HG02970 (cell line): Measurements from ENCODE around the gene FMNL3.
A peak's percentile ranks its signal among the peaks of the same experiment; 100 is the strongest.

ENCODE experiments used
- ATAC-seq: cut with Tn5 transposase; IDR thresholded peaks from one replicate; pipeline ENCODE4 v1.9.1; 2021; ENCODE audit warnings: mild to moderate bottlenecking, moderate library complexity, moderate number of reproducible peaks; ENCODE audit not compliant: unreplicated experiment, low FRiP score

The FMNL3 gene

DNA sequence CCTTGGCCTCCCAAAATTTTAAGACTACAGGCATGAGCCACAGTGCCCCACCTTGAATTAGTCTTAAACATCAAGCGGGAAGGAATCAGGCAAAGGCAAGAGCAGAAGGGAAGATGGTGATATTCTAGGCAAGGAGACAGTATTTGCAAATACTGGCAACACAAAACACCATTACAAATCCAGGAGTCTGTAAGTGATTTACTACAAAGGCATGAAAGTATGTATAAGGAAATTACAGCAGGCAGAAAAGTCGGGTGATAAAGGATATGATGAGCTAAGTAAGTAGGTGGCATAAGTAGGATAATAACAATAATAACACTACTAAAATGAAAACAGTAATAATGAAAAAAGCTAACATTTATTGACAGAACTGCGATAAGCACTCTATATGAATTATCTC lies 28.5 kb downstream of the FMNL3 start:
- ATAC-seq: no peak

DNA sequence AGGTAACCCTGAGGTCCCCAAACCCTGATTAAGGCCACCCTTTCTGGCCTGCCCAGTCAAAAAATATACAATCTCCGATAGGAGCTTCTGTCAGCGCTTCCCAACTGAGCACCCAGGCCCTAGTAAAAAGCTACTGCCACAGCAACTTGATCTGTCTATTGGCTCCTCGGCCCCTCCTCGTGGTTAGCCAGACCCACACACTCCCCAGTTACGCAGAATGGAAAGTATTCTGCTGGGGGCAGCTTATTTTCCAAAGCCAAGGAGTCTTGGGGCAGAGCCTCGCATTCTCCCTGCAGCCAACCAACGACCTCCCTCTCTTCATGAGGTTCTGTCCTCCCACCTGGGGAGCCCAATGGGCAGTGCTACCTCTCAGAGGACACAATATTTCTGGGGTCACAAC lies 32.1 kb downstream of the FMNL3 start:
- ATAC-seq: no peak

DNA sequence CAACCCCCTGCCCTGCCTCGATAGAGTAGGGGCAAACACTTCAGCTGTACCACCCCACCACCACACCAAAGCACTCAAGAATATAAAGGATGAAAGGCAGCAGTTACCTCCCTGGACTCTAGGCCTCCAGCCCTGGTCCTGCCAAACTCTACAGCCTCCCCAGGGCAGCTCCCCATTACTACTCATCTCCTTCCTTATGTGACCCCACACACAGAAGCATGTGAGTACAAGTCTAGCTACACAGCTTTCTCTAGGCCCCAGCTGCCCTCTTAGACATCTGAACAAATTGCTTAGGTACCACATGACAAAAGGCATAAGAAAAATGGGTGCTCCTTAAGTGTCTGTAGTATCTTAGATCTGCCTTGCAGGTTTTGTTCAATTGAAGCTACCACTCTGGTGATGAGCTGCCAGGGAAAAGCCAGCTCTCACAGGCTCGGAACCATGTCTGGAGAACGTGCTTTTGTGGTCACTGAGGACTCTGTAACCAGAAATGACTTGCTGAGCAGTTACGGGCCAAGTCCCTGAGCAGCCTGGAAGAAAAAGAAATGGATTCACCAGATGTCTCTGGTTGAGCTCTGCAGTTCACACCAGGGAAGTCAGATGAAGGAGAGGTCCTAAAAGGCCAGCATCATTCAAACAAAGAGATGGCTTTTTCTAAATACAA lies 32.8 kb downstream of the FMNL3 start:
- ATAC-seq: no peak

DNA sequence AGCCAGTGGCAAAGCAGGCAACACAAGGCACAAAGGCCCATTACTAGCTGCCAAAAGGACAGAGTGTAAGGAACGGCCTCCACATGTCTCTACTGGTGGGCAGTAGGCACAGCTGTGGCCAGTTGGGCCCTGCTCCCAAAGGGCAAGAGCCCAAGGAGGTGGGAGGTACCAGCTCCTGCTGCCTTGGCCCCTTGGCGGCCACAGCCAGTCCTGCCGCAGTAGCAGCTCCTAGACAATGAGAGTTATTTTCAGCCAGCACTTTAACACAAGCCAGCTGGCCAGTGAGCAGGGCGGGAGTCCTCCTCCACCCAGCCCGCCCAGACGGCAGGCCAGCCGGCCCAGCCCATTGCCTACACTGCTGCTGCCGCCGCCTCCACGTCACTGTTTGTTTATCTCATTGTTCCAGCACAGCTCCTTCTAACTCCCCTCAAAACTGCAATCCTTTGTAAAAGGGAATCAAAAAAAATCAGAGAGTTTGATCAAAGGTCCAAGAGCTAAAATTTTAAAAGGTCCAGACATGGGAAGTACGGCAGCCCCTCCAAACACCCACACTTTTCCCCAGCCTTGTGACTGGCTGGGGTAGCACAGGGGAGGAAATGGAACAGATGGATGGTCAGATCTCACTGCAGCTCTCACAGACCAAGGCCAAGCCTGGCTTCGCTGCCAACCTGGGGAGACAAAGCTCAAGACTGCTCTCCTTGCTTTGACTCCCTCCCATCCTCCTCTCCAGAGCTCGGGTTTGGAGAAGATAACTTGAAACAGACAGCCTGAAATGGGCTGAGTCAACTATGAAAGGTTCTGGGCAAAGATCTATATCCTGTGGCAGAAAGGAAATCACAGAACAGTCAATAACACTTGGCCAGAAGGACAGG lies 33.5 kb downstream of the FMNL3 start:
- ATAC-seq: no peak

DNA sequence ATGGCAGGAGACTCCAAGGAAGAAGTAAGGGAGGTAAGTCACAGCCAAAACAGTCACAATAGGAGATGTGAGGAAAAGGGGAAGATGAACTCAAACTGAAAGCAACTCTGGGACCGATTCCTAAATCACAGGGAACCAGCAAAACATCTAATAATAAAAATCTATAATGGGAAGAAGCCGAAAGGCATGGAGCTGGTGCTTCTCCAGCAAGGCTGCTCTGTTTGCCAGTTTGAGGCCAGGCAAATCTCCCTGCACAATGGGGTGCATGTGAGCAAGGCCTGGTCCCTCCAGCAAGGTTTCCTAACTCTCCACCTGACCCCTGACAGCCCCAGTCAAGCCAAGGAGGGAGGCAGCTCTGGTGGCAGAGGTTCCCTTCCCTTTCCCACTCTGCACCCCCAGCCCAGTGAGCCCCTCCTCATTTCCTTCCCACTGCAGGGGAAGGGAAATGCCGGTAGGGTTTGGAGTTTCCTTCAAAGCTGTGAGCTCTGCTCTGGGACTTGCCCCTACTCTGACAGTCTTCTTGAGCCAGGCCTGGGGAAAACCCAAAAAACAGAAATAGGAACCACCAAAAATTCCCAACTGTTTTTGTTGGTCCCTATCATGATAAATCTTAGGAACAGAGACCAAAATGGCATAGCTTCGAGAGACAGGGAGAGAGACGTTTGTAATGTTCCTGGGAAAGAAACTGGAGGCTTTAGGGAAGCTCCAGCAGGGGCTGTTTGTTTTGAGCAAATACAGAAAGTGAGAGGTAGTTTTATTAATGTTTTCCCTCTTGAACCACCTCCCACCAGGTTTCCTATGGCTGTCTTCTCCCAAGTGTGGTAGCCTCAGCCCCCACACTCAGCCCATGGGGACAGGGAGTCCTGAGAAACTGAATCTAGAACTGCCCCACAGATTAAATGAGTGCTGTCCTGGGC lies 34.6 kb downstream of the FMNL3 start:
- no peak for ATAC-seq

DNA sequence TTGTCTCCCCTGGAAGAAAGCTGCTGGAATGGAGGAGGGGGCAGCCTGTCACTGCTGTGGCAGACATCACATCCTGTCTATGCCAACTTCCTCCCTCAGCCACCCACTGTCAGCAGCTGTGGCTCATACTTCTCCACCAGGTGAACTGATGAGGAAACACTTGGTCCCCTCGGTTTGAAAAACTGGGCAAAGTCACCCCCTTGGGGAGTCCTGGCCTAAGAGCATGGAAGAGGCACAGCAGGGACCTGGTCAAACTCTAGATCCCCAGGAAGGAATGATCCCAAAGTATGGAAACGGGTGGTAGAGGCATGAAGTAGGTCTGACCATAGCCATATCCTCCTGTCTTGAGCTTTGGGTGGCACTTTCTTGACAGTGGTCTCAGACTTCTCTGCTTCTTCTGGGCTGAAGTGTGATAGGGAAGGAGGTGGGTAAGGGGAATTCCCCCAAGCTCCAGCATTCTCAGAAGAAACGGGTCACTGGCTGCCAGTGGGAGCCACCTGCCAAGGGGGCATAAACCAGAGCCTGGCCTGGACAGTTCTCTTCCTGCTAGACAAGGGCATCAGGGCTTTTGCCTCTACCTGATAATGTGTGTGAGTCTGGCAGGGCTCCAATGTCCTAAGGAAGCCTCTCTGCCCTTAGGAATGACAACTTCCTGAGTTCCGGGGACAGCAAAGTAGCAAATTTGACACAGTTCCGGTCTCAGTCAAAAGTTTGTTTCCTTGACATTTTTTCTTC lies 36.0 kb downstream of the FMNL3 start:
- no peak for ATAC-seq

DNA sequence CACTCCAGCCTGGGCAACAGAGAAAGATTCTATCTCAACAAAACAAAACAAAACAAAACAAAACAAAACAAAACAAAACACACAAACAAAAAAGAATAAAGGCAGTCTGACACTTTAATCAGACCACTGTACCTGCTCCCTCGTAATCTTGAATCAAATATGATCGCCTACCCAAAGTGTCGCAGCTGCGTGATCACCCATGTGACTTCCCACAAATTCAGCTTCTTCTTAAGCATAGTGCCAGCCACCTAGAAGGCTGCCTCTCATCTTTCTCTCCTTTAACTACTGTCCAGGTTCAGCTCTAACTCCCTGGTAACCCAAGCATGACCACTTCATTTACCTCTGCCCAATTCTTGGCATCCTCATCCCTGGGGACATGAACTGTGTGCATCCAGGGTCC lies 37.4 kb downstream of the FMNL3 start:
- ATAC-seq: no peak

DNA sequence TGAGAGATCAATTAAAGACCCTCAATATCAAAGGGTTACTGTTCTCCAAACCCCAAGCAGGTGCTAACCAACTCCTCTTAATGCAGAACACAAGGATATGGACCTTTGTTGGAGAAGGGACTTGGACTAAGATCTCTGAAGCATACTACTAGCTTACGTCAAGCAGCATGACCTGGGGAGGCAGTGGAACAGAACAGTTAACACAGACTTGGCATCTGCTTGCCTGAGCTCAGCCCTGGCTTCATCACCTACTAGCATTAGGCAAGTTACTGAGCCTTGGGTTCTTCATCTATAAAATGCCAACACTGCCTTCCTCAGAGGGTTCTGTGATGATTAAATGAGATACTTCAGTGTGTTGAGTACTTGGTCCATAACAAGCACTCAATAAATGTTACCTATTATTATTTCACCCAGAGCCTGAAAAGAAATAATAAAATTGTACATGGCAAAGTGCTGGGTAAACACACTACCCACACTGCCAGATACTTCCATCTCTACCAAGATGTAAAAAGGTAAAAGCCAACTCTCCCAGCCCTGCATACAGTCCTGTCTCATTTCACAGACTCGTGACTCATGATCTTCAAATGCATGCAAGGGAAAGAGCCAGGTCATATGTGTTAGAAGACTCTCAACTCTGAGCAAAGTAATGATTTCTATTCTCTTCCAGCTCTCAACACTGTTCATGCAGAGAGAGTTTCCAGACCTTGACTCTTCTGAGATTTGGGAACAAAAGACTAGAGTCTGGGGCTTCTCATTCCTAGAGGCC lies 39.7 kb downstream of the FMNL3 start:
- ATAC-seq: no peak

DNA sequence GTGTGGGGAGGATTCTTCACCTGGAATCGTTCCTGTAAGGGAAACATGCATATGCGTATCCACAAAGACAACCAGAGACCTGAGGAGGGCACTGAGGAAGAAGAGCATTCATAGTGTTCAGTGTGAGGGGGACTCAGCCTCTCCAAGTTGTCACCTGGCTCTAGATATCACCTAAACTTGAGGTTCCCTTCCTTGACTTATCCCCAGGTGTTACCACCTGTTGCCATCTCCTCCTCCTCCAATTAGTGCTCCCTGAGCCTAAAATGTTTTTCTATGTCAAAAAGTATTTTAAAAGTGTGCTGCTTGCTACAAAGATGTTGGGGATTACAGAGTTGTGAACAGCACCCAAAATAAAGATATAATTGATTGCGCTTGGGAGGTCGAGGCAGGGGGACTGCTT lies 41.0 kb downstream of the FMNL3 start:
- no peak for ATAC-seq

DNA sequence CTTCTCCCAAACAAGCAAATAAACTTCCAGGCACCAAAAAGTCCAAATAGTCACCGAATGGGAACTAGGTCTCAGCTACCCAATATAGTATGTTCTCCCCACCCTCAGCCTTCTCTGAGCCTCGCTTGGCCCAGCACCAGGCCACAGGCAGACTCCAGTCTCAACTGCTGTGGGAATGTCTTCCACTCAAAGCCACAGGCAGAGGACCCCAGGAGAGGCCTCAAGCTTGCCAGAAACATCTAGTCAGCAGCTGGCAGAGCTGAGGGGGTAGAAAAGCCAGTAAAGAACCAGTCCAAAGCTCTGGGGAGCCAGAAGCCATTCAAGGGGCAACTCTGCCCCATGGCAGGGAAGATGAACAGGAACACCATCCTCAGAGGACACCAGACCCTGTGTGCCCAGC lies 41.8 kb downstream of the FMNL3 start:
- no peak for ATAC-seq

DNA sequence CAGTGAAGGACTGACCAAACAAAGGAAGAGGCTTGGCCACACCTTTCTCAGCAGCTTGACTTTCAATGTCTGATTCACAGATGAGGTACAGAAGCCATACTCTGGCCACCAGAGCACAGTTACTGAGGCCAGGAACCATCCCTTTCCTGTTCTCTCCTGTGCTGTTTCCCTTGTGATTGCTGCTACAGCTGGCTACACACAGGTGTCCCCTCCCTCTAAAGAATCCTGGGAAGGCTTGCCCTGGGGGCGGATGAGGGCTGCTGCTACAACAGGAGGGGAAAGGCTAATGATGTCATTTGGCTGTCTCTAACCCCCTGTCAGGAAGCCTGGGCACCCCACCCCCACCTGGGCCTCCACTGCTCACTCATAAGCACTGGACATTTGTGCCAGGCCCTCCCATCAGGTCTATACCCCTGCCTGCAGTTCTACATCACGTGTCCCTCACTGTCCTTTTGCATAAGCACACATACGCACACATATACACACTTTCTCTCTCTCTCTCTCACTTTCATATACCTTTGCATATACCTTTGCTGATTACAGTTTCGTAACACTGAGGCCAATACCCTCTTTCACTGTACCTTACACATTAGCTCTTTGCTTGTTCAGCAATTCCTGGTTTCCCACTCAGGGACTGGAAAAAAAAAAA lies 42.5 kb downstream of the FMNL3 start:
- no peak for ATAC-seq

DNA sequence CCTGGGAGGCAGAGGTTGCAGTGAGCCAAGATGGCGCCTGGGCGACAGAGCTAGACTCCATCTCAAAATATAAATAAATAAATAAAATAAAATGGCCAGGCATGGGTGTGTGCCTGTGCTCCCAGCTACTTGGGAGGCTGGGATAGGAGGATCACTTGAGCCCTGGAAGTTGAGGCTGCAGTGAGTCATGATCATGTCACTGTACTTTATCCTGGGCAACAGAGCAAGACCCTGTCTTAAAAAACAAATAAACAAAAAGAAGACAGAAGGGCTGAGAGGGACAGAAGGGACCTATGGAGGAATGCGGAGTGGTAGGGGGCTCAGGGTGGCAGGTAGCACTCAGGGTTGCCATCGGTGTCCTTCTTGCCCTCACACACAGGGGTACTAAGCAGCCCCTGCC lies 43.0 kb downstream of the FMNL3 start:
- no peak for ATAC-seq

DNA sequence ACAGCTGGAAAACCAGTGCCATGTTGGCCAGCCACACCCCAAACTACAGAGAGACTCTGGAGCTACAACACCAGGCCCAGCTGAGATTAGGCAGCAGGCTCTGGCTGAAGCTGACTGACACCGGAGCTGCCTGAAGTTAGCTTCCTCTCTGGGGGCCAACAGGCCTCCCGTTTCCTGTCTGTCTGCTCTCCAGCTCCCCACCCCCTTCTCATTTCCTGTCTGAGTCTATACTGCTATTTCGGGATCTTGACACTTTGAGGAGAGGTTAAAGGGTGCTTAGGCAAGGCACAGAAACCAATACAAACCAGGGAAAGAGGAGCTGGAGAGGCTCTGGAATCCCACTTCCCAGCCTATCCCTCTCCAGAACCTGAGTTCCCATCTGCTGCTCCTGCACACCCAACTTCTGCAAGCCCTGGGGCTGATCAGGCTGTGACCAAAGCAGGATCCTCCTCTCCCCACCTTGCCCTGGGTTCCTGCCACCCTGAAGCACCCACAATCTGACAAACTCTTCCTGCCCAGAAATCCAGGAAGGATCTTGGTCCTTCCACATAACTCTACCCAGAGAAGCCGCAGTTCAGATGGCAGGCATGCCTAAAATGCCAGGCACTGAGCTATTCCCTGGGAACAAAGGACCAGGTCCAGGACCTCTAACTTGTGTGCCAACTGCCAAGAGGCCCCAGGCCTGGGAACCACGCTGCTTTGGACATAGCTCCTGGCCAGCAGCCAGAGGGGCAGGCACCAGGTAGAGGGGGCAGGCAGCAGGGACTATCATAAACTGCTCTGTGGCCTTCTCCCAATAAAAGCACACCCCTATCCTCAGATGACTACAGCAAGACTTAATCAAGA lies 44.0 kb downstream of the FMNL3 start:
- ATAC-seq: peak; percentile 42

DNA sequence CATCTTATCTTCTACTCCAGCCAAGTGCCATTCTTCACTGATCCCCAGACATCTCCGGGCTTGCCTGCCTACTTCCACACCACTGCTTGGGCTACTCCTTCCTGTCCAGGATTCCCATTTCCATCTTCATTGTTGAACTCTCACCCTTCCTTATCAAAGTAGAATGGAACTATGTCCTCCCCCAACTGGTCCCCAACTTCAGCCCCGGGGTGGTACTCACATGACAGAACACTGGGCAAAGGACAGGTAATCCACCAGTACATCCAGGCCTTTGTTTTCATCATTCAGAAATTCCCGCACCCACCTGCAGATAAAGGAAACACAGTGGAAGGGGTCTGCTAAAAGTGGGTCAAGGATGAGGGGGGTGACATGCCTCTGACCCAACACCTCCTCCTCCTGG lies 45.5 kb downstream of the FMNL3 start:
- ATAC-seq: no peak

DNA sequence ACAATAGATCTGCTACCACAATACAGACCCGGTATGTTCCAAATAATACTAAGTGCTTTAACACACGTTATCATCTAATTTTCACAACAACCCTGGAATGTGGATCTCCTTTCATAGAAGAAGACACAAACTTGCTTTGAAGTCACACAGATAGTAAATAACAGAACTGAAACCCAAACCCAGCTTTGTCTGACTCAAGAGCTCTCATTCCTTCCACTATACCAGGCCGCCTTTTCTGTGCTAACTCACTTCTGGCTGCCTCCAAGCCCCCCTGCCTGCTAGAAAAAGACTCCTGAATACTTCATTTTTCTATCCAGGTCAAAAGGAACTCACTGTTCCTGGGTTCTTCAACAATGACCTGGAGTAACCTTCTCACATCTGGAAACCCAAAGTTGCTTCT lies 46.0 kb downstream of the FMNL3 start:
- ATAC-seq: no peak

DNA sequence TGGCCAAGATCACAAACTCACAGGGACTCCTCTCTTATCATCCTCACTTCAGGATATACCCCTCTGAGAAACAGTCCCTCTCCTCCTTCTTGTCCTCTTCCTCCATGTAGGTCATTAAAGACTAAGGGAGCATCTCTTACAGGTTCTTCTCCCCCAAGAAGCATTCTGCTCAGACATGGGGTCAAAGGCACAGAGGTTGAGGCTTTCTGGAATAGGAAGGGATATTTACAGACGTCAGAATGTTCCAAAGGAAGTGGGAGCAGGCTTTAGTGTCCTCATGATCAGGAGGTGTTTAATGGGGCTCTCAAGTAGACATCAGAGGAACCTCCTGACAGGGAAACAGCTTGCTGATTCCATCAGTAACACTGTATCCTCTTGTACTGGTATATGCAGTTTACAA lies 47.5 kb downstream of the FMNL3 start:
- ATAC-seq: no peak

DNA sequence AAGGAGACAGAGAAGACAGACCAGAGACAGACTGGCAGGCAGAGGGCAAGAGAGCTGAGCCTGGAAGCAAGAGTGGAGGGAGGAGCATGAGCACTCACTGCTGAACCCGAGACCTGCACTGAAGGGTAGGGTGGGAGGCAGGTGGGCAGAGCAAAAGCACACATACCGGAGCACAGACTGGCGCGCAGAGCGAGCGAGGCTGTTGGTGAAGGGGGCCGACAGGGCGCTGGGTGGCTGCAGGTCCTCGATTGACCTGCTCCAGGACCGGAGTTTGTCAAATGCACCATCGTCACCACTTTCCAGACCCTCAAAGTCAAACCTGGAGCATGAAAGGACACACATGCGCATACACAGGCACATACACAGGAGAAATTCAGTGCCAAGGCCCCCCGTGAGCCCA lies 48.9 kb downstream of the FMNL3 start:
- ATAC-seq: no peak

DNA sequence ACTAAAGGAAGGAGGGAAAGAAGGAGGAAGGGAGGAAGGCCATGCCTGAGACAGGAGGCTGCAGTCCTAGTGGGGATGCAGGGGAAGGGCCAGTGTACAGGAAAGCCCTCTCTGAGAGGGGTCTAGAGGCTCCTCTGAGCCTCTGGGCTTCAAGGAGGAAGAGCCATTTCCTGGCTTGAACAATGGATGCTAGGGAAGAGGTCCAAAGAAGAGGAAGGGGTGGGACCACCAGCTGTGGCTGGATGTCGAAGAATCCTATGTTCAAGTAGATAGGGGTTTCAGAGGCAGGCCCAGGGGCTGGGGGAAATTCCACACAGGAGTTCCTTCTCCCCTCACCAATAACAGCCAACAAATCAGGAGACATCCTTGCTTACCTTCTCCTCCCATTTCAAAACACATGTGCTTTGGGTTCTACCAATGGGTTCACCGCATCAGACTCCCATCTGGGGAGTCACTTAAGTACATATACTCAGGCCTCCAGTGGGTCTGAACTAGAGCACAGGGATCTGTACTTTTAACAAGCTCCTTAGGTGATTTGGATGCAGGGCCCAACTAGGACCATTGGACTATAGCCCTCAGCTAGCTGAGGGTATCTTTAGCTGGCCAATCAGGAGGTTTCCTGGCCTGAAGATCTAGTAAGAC lies 51.5 kb downstream of the FMNL3 start:
- no peak for ATAC-seq
